Sigmoid colon (tissue), 4 donors: ENCODE results near the gene BST1.

ENCODE experiments used
- EP300 ChIP-seq, 4 donors: sonication (generic); formaldehyde crosslinking; IDR thresholded peaks; one replicate each; pipeline ENCODE4 v1.6.1; 2017; ENCODE audit warnings: antibody characterized with exemption in 4 of 4
- TF ChIP-seq, protein P1 (sequence below), 4 experiments: fragments of 450-650 bp in 3 of 4; fragments of 200-600 bp in 1 of 4; IDR thresholded peaks; one replicate each; pipeline ENCODE4 v1.5.1; 2016 to 2019; ENCODE audit warnings: antibody characterized with exemption in 4 of 4, mild to moderate bottlenecking in 3 of 4, moderate library complexity in 2 of 4

DNA sequence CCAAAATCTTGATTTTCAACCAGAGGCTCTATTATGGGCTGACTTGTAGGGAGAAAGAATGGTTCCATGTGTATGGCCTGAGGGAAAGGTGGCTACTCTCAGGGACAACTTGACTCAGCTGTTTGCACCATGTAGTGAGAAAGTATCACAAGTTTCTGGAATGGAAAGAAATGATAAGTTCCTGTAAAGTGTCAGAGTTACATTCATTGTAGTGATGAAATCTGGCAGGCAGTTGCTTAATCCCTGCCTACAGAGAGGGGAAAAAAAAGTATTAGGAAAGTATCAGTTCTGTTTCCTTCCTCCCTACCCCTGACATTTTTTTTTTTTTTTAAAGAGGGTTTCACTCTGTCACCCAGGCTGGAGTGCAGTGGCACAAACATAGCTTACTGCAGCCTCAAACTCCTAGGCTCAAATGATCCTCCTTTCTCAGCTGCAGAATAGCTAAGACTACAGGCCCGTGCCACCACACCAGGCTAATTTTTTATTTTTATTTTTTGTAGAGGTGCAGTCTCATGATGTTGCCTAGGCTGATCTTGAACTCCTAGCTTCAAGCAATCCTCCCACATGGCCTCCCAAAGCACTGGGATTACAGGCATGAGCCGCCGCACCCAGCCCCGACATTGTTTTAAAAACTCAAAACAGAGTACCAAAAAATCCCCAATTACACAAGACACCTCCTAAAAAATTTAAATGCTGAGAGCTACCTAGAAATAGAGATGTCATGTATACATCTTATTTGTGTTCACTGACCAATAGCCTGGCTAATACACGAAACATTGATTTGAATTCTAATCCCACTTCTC lies 42.9 kb upstream of the BST1 start:
- TF ChIP-seq, protein P1, sequence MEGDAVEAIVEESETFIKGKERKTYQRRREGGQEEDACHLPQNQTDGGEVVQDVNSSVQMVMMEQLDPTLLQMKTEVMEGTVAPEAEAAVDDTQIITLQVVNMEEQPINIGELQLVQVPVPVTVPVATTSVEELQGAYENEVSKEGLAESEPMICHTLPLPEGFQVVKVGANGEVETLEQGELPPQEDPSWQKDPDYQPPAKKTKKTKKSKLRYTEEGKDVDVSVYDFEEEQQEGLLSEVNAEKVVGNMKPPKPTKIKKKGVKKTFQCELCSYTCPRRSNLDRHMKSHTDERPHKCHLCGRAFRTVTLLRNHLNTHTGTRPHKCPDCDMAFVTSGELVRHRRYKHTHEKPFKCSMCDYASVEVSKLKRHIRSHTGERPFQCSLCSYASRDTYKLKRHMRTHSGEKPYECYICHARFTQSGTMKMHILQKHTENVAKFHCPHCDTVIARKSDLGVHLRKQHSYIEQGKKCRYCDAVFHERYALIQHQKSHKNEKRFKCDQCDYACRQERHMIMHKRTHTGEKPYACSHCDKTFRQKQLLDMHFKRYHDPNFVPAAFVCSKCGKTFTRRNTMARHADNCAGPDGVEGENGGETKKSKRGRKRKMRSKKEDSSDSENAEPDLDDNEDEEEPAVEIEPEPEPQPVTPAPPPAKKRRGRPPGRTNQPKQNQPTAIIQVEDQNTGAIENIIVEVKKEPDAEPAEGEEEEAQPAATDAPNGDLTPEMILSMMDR (IDR thresholded peaks at IDR 0.05), result no peak
- TF ChIP-seq EP300 (IDR thresholded peaks at IDR 0.05), result no peak
